Mucosa of rectum (tissue), 2 donors: Measurements from ENCODE around the gene ACVR1B.
A peak's percentile ranks its signal among the peaks of the same experiment; 100 is the strongest.

Experiments
- H3K27ac ChIP-seq, 2 donors: one replicate each; pipeline ENCODE4 v1.7.0; 2013; ENCODE audit warnings: inconsistent platforms in 2 of 2, low read depth in 2 of 2, low read length in 2 of 2
- H3K27me3 ChIP-seq, 2 donors: one replicate each; pipeline ENCODE4 v1.7.0; 2013; ENCODE audit warnings: low read length in 2 of 2; ENCODE audit not compliant: control insufficient read depth in 2 of 2, insufficient read depth in 2 of 2
- H3K36me3 ChIP-seq, 2 donors: one replicate each; pipeline ENCODE4 v1.7.0; 2013; ENCODE audit warnings: low read length in 2 of 2; ENCODE audit not compliant: control insufficient read depth in 2 of 2, insufficient read depth in 2 of 2
- H3K4me1 ChIP-seq, 2 donors: one replicate each; pipeline ENCODE4 v1.7.0; 2013; ENCODE audit warnings: low read length in 2 of 2, mild to moderate bottlenecking in 1 of 2; ENCODE audit not compliant: control insufficient read depth in 2 of 2, insufficient read depth in 2 of 2
- H3K4me3 ChIP-seq, 2 donors: one replicate each; pipeline ENCODE4 v1.7.0; 2013; ENCODE audit warnings: low read length in 2 of 2
- H3K9ac ChIP-seq, 2 donors: one replicate each; pipeline ENCODE4 v1.7.0; 2013; ENCODE audit warnings: low read length in 2 of 2, low read depth in 1 of 2, mild to moderate bottlenecking in 1 of 2
- H3K9me3 ChIP-seq, 2 donors: one replicate each; pipeline ENCODE4 v1.7.0; 2013; ENCODE audit warnings: low read length in 2 of 2; ENCODE audit not compliant: control insufficient read depth in 2 of 2
- donor health status: healthy.
- donor health status: Normal muscosa, but diverticular disease.

Gene ACVR1B

GRCh38 chr12:51997136-51997535 is 45.6 kb downstream of the ACVR1B start:
- no peak overlapping the region for H3K9ac ChIP-seq
- no peaks in the 10 kb centered on the region for H3K4me1 ChIP-seq
- H3K4me3 ChIP-seq, result no peak overlapping the region
- H3K27ac ChIP-seq, result no peak overlapping the region
- H3K9me3 ChIP-seq, result no peaks in the 10 kb centered on the region
- peaks cover 45 to 53% of the 10 kb centered on the region in 2 donors for H3K36me3 ChIP-seq
- no peaks in the 10 kb centered on the region for H3K27me3 ChIP-seq

- no peak overlapping the region for H3K27ac ChIP-seq
- H3K9ac ChIP-seq, result no peak overlapping the region
These were observed 51.6 kb downstream of the ACVR1B start for GRCh38 chr12:52003016-52003550.

GRCh38 chr12:52003591-52003990 is 52.1 kb downstream of the ACVR1B start:
- Histone ChIP-seq H3K27ac (no peak overlapping the region), H3K4me3 (no peak overlapping the region), H3K27me3 (peaks cover 8 to 13% of the 10 kb centered on the region in 2 donors), H3K9ac (no peak overlapping the region), H3K9me3 (no peaks in the 10 kb centered on the region), H3K4me1 (peaks cover 5 to 6% of the 10 kb centered on the region in 2 donors), H3K36me3 (peaks cover 4 to 10% of the 10 kb centered on the region in 2 donors)

More at GRCh38 chr12:52003016-52003550, 51.6 kb downstream of the ACVR1B start:
- no peaks in the 10 kb centered on the region for H3K9me3 ChIP-seq
- peaks cover 6 to 13% of the 10 kb centered on the region in 2 donors for H3K36me3 ChIP-seq
- H3K27me3 ChIP-seq, result peaks cover 8 to 13% of the 10 kb centered on the region in 2 donors
- H3K4me3 ChIP-seq, result no peak overlapping the region
- H3K4me1 ChIP-seq, result peaks cover 2 to 6% of the 10 kb centered on the region in 2 donors

GRCh38 chr12:52004042-52004648 is 52.6 kb downstream of the ACVR1B start:
- no peak overlapping the region for H3K4me3 ChIP-seq
- peaks cover 6 to 10% of the 10 kb centered on the region in 2 donors for H3K4me1 ChIP-seq
- H3K27ac ChIP-seq, result no peak overlapping the region
- H3K9ac ChIP-seq, result no peak overlapping the region
- peaks cover 4 to 8% of the 10 kb centered on the region in 2 donors for H3K36me3 ChIP-seq
- peaks cover 8 to 13% of the 10 kb centered on the region in 2 donors for H3K27me3 ChIP-seq
- no peaks in the 10 kb centered on the region for H3K9me3 ChIP-seq

- Histone ChIP-seq H3K4me1 (peaks cover 6 to 15% of the 10 kb centered on the region in 2 donors), H3K36me3 (no peaks in the 10 kb centered on the region), H3K9ac (no peak overlapping the region), H3K4me3 (no peak overlapping the region), H3K27ac (no peak overlapping the region), H3K27me3 (peaks cover 8 to 13% of the 10 kb centered on the region in 2 donors), H3K9me3 (no peaks in the 10 kb centered on the region)
These were observed 53.9 kb downstream of the ACVR1B start for GRCh38 chr12:52005218-52005902.

GRCh38 chr12:52005903-52006703 is 54.6 kb downstream of the ACVR1B start:
- Histone ChIP-seq H3K36me3 (no peaks in the 10 kb centered on the region), H3K9ac (peak overlapping the region in 1 of 2 donors; percentile 33), H3K27ac (peak overlapping the region in 1 of 2 donors; percentile 4), H3K9me3 (no peaks in the 10 kb centered on the region), H3K27me3 (peaks cover 8 to 13% of the 10 kb centered on the region in 2 donors), H3K4me1 (peaks cover 11 to 19% of the 10 kb centered on the region in 2 donors), H3K4me3 (peak overlapping the region in 1 of 2 donors; percentile 39)

- Histone ChIP-seq H3K27ac (peak within 1 kb of the TSS; percentile 65 to 79), H3K9me3 (no peaks in the 10 kb centered on the region), H3K36me3 (no peaks in the 10 kb centered on the region), H3K4me1 (peaks cover 11 to 21% of the 10 kb centered on the region in 2 donors), H3K4me3 (peak within 1 kb of the TSS; percentile 60 to 67), H3K27me3 (peaks cover 8 to 13% of the 10 kb centered on the region in 2 donors), H3K9ac (peak within 1 kb of the TSS; percentile 47 to 72)
These were observed 55.2 kb downstream of the ACVR1B start, which contains the start of gene TAMALIN for GRCh38 chr12:52006726-52007157. Gene TAMALIN, plus strand, starts transcription at chr12:52006946. Its CDS starts 74 bp downstream, at chr12:52007020.

- peaks cover 11 to 21% of the 10 kb centered on the region in 2 donors for H3K4me1 ChIP-seq
These were observed 55.8 kb downstream of the ACVR1B start for GRCh38 chr12:52007158-52007921.

GRCh38 chr12:52007982-52008510 is 56.5 kb downstream of the ACVR1B start:
- Histone ChIP-seq H3K4me1 (peaks cover 11 to 21% of the 10 kb centered on the region in 2 donors), H3K9ac (peak overlapping the region in 1 of 2 donors; percentile 72), H3K9me3 (no peaks in the 10 kb centered on the region), H3K27ac (peak overlapping the region; percentile 65 to 79), H3K27me3 (peaks cover 8 to 13% of the 10 kb centered on the region in 2 donors), H3K4me3 (peak overlapping the region; percentile 60 to 67), H3K36me3 (no peaks in the 10 kb centered on the region)

More at GRCh38 chr12:52007158-52007921, 55.8 kb downstream of the ACVR1B start:
- Histone ChIP-seq H3K9ac (peak overlapping the region; percentile 47 to 72), H3K36me3 (no peaks in the 10 kb centered on the region), H3K27ac (peak overlapping the region; percentile 65 to 79), H3K9me3 (no peaks in the 10 kb centered on the region), H3K4me3 (peak overlapping the region; percentile 60 to 67), H3K27me3 (peaks cover 8 to 13% of the 10 kb centered on the region in 2 donors)
